GM19452 (cell line): Measurements from ENCODE around the gene DOK1.

ENCODE experiments used
- ATAC-seq: cut with Tn5 transposase; IDR thresholded peaks from one replicate; pipeline ENCODE4 v1.9.1; 2021; ENCODE audit not compliant: unreplicated experiment

DOK1 gene

GRCh38 chr2:74597410-74597809, 42.9 kb downstream of the DOK1 start:
- no peak for ATAC-seq

GRCh38 chr2:74599676-74600075, 45.2 kb downstream of the DOK1 start:
- no peak for ATAC-seq

GRCh38 chr2:74602586-74603281, 48.2 kb downstream of the DOK1 start:
- no peak for ATAC-seq

- no peak for ATAC-seq
Measured at GRCh38 chr2:74603282-74604000, 48.9 kb downstream of the DOK1 start.

DNA sequence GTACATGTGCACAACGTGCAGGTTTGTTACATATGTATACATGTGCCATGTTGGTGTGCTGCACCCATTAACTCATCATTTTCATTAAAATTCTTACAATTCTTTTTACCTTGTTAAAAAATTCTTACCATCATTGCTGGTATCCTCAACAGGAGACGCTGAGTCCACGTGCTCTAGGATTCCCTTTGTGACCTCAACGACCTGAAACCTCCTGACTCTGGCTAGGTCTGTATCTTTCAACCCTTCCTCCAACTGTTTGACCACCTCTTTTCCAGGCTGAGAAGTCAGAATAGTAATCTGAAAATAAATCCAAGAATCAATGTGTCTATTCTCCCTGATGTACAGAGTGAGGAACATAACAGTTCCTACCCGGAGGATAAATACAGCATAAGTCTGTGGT, 52.4 kb downstream of the DOK1 start:
- no peak for ATAC-seq
